Heart left ventricle (tissue), 16 donors: ENCODE results near the gene CISH. TPM values are rescaled to one million over a fixed set of nuclear protein-coding genes. Genes with fewer than 3 reads are reported as not detected.

ENCODE experiments used
- ATAC-seq, 4 donors: fragments of 200-7000 bp; cut with Tn5 transposase; one replicate each; pipeline ENCODE4 v1.9.1; 2020 to 2022; ENCODE audit warnings: moderate library complexity in 4 of 4, mild to moderate bottlenecking in 3 of 4, moderate number of reproducible peaks in 1 of 4
- DNase-seq, 5 donors: peaks; one replicate each; pipeline ENCODE4 v3.0.0-alpha.2; 2020
- H3K27ac ChIP-seq, 12 donors: fragments of 200-600 bp; sonication (generic) in 4 of 12; one replicate each; pipeline versions ENCODE4 v1.5.0 to v1.8.0; 2016 to 2022; ENCODE audit warnings: mild to moderate bottlenecking in 2 of 12
- H3K27me3 ChIP-seq, 9 donors: fragments of 200-600 bp; sonication (generic) in 2 of 9; one replicate each; pipeline versions ENCODE4 v1.5.1 to v1.8.0; 2016 to 2022; ENCODE audit warnings: mild to moderate bottlenecking in 3 of 9
- H3K36me3 ChIP-seq, 9 donors: fragments of 200-600 bp; sonication (generic) in 2 of 9; one replicate each; pipeline versions ENCODE4 v1.5.0 to v1.8.0; 2018 to 2022; ENCODE audit warnings: mild to moderate bottlenecking in 2 of 9
- H3K4me1 ChIP-seq, 12 donors: fragments of 200-600 bp; sonication (generic) in 4 of 12; one replicate each; pipeline versions ENCODE4 v1.5.0 to v1.8.0; 2016 to 2022; ENCODE audit warnings: mild to moderate bottlenecking in 3 of 12
- H3K4me3 ChIP-seq, 12 donors: fragments of 200-600 bp; sonication (generic) in 4 of 12; one replicate each; pipeline versions ENCODE4 v1.5.0 to v1.8.0; 2017 to 2022; ENCODE audit warnings: mild to moderate bottlenecking in 9 of 12, moderate library complexity in 4 of 12
- H3K9me3 ChIP-seq, 12 donors: fragments of 200-600 bp; sonication (generic) in 4 of 12; one replicate each; pipeline versions ENCODE4 v1.5.0 to v1.8.0; 2016 to 2022; ENCODE audit warnings: mild to moderate bottlenecking in 1 of 12
- CTCF ChIP-seq, 12 donors: fragments of 200-600 bp; sonication (generic) in 4 of 12; IDR thresholded peaks; one replicate each; pipeline versions ENCODE4 v1.5.0 to v1.8.0; 2018 to 2022; ENCODE audit warnings: antibody characterized with exemption in 12 of 12, mild to moderate bottlenecking in 5 of 12
- POLR2A ChIP-seq, 2 donors: fragments of 450-650 bp; IDR thresholded peaks; one replicate each; pipeline ENCODE4 v1.6.1; 2017; ENCODE audit warnings: antibody characterized with exemption in 2 of 2, mild to moderate bottlenecking in 2 of 2, moderate library complexity in 2 of 2
- WGBS, 4 donors: extraction: QIAGEN DNeasy Blood & Tissue Kit in 2 of 4; methylation state at CpG; one replicate each; pipeline versions ENCODE4 v1.1.5 to v1.1.7; 2013 to 2018; 5-methylcytosine and 5-hydroxymethylcytosine counted together
- intact Hi-C, 10 donors: fragments of 100-400 bp; cut with DNase I; formaldehyde crosslinking; loops; one replicate each; pipeline versions ENCODE4 v1.11.1 to v1.14.2; 2022
- polyA plus RNA-seq, 2 donors: library from polyadenylated mRNA; stranded (reverse); fragments of 200-250 nt; gene quantifications; one replicate each; pipeline ENCODE4 v1.2.3, GENCODE V29; 2013
- total RNA-seq, 9 donors: library from RNA; depleted of rRNA in 2 of 9; stranded (reverse); fragments of >200 nt in 2 of 9; fragmentation: NEBNext Ultra II Directional in 3 of 9; extraction: Animal tissue kit (Norgen Biotek cat#: 25700) in 3 of 9; gene quantifications; one replicate each; pipeline versions ENCODE4 v1.1.0 to v1.2.4, GENCODE V29; 2016 to 2023
- donor health status: ischemic (EF 13 %, LVEDD 7.1; RV severe dilation, severe dysfunction).
- donor health status: healthy with polysubstance abuse.
- donor health status: DM: no; HTN: yes; CAD: no.
- donor health status: DM: no; HTN: no; CAD: no.
- donor health status: ischemic (EF 25% LVEDD 6.9; RV normal size, moderate dysfunction).
- donor health status: ischemic (EF 25% LVEDD 5.7; RV mildly dilated, moderate dysfunction).
- donor health status: healthy.
- donor health status: DM: yes; HTN: yes; CAD: no.
- donor health status: ischemic (EF 35%, LVEDD 5.7; RV mildly dilated, moderate dysfunction).
- donor health status: nonischemic (EF 11% LVEDD 7.7; RV severe dilation, severe dysfunction).
- donor health status: DM: yes; HTN: yes; CAD: no.
- donor health status: PGD.
- donor health status: ischemic (EF 29% LVEDD 5.4; RV normal size, mild dysfunction).
- donor health status: nonischemic (EF 23%, LVEDD 6.1; RV moderate dilation, normal function).

Gene CISH
- total and polyA plus RNA-seq, 11 donors: 6.9 to 57.0 (median 20.3) TPM

GRCh38 chr3:50603261-50604109, 8.1 kb downstream of the CISH start:
- Histone ChIP-seq H3K27ac (peak overlapping the region; percentile 16 to 100 (median 98)), H3K9me3 (no peaks in the 10 kb centered on the region), H3K4me1 (peaks cover 15 to 100% (median 85%) of the 10 kb centered on the region in 12 donors), H3K4me3 (no peak overlapping the region), H3K36me3 (peaks cover 0 to 48% (median 28%) of the 10 kb centered on the region in 9 donors), H3K27me3 (no peaks in the 10 kb centered on the region)
- no peak for ATAC-seq
- WGBS, 4 donors: 65 to 71% (median 70%) methylated on average over 4 of the region's 4 CpGs
- no peak for TF ChIP-seq POLR2A (IDR thresholded peaks at IDR 0.05)
- TF ChIP-seq CTCF (IDR thresholded peaks at IDR 0.05): no peak
- intact Hi-C loops: no loop called here
- peak in 1 of 5 donors; percentile 18 for DNase-seq

- no peaks in the 10 kb centered on the region for H3K9me3 ChIP-seq
- H3K27ac ChIP-seq: peak overlapping the region; percentile 93 to 100 (median 98)
- TF ChIP-seq POLR2A (IDR thresholded peaks at IDR 0.05): no peak
- H3K4me1 ChIP-seq: peaks cover 15 to 92% (median 79%) of the 10 kb centered on the region in 12 donors
- peak in 1 of 5 donors; percentile 31 for DNase-seq
- peaks cover 0 to 40% (median 21%) of the 10 kb centered on the region in 9 donors for H3K36me3 ChIP-seq
- intact Hi-C loops: no loop called here
- no peak for ATAC-seq
- WGBS, 4 donors: 79 to 84% (median 82%) methylated on average over 8 to 9 of the region's 9 CpGs
- no peak overlapping the region for H3K4me3 ChIP-seq
- no peaks in the 10 kb centered on the region for H3K27me3 ChIP-seq
These were observed 8.9 kb downstream of the CISH start for GRCh38 chr3:50602595-50603191.

GRCh38 chr3:50600841-50601591, 10.6 kb downstream of the CISH start:
- Histone ChIP-seq H3K36me3 (peaks cover 0 to 23% (median 4%) of the 10 kb centered on the region in 9 donors), H3K27ac (peak overlapping the region; percentile 93 to 100 (median 98)), H3K9me3 (no peaks in the 10 kb centered on the region), H3K4me1 (peaks cover 15 to 75% (median 65%) of the 10 kb centered on the region in 12 donors), H3K27me3 (no peaks in the 10 kb centered on the region), H3K4me3 (peak overlapping the region in 8 of 12 donors; percentile 6 to 30 (median 25))
- DNase-seq (peak; percentile 95 to 98 (median 97)), ATAC-seq (peak; percentile 78 to 87 (median 82))
- TF ChIP-seq POLR2A (IDR thresholded peaks at IDR 0.05): peak in 1 of 2 donors; percentile 28
- TF ChIP-seq CTCF (IDR thresholded peaks at IDR 0.05): no peak
- intact Hi-C loops: loop anchor here in 3 of 10 donors (1.0 to 2.0 kb wide), 3 partner anchors 14 to 32 kb away; partner anchors contain the start of gene HEMK1 (in 1 of the 3)
- WGBS, 4 donors: 2 to 6% (median 2%) methylated on average over 10 to 14 of the region's 14 CpGs

GRCh38 chr3:50600141-50600753, 11.3 kb downstream of the CISH start:
- ATAC-seq (no peak), DNase-seq (peak in 1 of 5 donors; percentile 54)
- peaks cover 15 to 68% (median 58%) of the 10 kb centered on the region in 12 donors for H3K4me1 ChIP-seq
- H3K27ac ChIP-seq: peak overlapping the region; percentile 93 to 100 (median 98)
- peaks cover 0 to 16% (median 3%) of the 10 kb centered on the region in 9 donors for H3K36me3 ChIP-seq
- no peaks in the 10 kb centered on the region for H3K27me3 ChIP-seq
- TF ChIP-seq POLR2A (IDR thresholded peaks at IDR 0.05) (no peak), CTCF (IDR thresholded peaks at IDR 0.05) (no peak)
- intact Hi-C loops: loop anchor here in 1 of 10 donors (2.0 kb wide), 1 partner anchor 13 kb away; no protein-coding TSS in a partner anchor
- H3K4me3 ChIP-seq: no peak overlapping the region
- H3K9me3 ChIP-seq: no peaks in the 10 kb centered on the region
- WGBS, 4 donors: 61 to 71% (median 65%) methylated on average over 8 to 9 of the region's 9 CpGs
